HEK293 (cell line): Measurements from ENCODE around the gene CABCOCO1.

Experiments
- CTCF ChIA-PET: fragments of 350-600 bp; formaldehyde crosslinking; extraction: SDS; loops from one replicate; lab custom pipeline; 2021; ENCODE audit warnings: antibody characterized with exemption; lab: Yijun Ruan, JAX
- POLR2A ChIA-PET: fragments of 300-600 bp; formaldehyde crosslinking; extraction: SDS; loops from one replicate; lab custom pipeline; 2020; ENCODE audit warnings: antibody characterized with exemption, inconsistent platforms; lab: Yijun Ruan, JAX
- H3K27ac ChIP-seq: fragments of 200-500 bp; sonication (Bioruptor generic); 2 replicates; pipeline ENCODE4 v1.5.1; 2014; ENCODE audit warnings: low read depth, low read length, control low read depth, inconsistent platforms; ENCODE audit errors: extremely low read depth
- H3K36me3 ChIP-seq, 2 experiments: fragments of 200-500 bp in 1 of 2; sonication (Bioruptor generic) in 1 of 2; 1 replicate in 1 of 2; 2 replicates in 1 of 2; pipeline ENCODE4 v1.5.1; 2014 to 2017; ENCODE audit warnings: inconsistent platforms in 2 of 2, low read length in 2 of 2; ENCODE audit not compliant: control insufficient read depth in 2 of 2, insufficient read depth in 1 of 2
- H3K4me1 ChIP-seq: fragments of 200-500 bp; sonication (Bioruptor generic); 2 replicates; pipeline ENCODE4 v1.5.1; 2014; ENCODE audit warnings: mild to moderate bottlenecking, low read length, inconsistent platforms; ENCODE audit not compliant: control insufficient read depth, insufficient read depth
- H3K4me3 ChIP-seq: 2 replicates; pipeline ENCODE4 v1.5.1; 2011; ENCODE audit warnings: low read depth, mild to moderate bottlenecking, control low read depth, low read length, moderate library complexity
- H3K9me3 ChIP-seq: fragments of 200-500 bp; sonication (Bioruptor generic); 2 replicates; pipeline ENCODE4 v1.5.1; 2014; ENCODE audit warnings: low read depth, low read length, inconsistent platforms; ENCODE audit not compliant: control insufficient read depth, insufficient read depth
- ATF2 ChIP-seq: fragments of 450-650 bp; formaldehyde crosslinking; IDR thresholded peaks from 2 replicates; pipeline ENCODE4 v1.5.1; 2016; ENCODE audit warnings: missing biosample characterization, missing genetic modification characterization, low read depth
- EGR2 ChIP-seq: fragments of 450-650 bp; formaldehyde crosslinking; IDR thresholded peaks from 2 replicates; pipeline ENCODE4 v1.5.1; 2016; ENCODE audit warnings: low read depth, missing biosample characterization, missing genetic modification characterization
- GLIS2 ChIP-seq: fragments of 450-650 bp; formaldehyde crosslinking; IDR thresholded peaks from 2 replicates; pipeline ENCODE4 v1.5.1; 2016; ENCODE audit warnings: missing biosample characterization, missing genetic modification characterization
- IKZF3 ChIP-seq: fragments of 450-650 bp; IDR thresholded peaks from 2 replicates; pipeline ENCODE4 v1.5.0; 2018; ENCODE audit warnings: missing biosample characterization, mild to moderate bottlenecking, missing genetic modification characterization, moderate library complexity
- KLF10 ChIP-seq: fragments of 450-650 bp; IDR thresholded peaks from 2 replicates; pipeline ENCODE4 v1.5.1; 2018; ENCODE audit warnings: missing biosample characterization, mild to moderate bottlenecking, missing genetic modification characterization
- KLF7 ChIP-seq: fragments of 450-650 bp; formaldehyde crosslinking; IDR thresholded peaks from 2 replicates; pipeline ENCODE4 v1.5.1; 2016; ENCODE audit warnings: missing biosample characterization, missing genetic modification characterization, borderline replicate concordance
- MEIS1 ChIP-seq: sonication (generic); formaldehyde crosslinking; IDR thresholded peaks from 2 replicates; pipeline ENCODE4 v1.8.1; 2022; ENCODE audit warnings: missing genetic modification reagents, mild to moderate bottlenecking, borderline replicate concordance
- RBAK ChIP-seq: fragments of 450-650 bp; formaldehyde crosslinking; IDR thresholded peaks from 2 replicates; pipeline ENCODE4 v1.5.1; 2016; ENCODE audit warnings: missing biosample characterization, missing genetic modification characterization
- SCRT2 ChIP-seq: fragments of 450-650 bp; formaldehyde crosslinking; IDR thresholded peaks from 2 replicates; pipeline ENCODE4 v1.5.1; 2016; ENCODE audit warnings: missing biosample characterization, missing genetic modification characterization
- YY2 ChIP-seq: fragments of 450-650 bp; formaldehyde crosslinking; IDR thresholded peaks from 2 replicates; pipeline ENCODE4 v1.5.1; 2016; ENCODE audit warnings: missing biosample characterization, missing genetic modification characterization
- ZBTB17 ChIP-seq: fragments of 450-650 bp; formaldehyde crosslinking; IDR thresholded peaks from 2 replicates; pipeline ENCODE4 v1.5.1; 2016; ENCODE audit warnings: missing biosample characterization, missing genetic modification characterization
- ZBTB21 ChIP-seq: fragments of 450-650 bp; formaldehyde crosslinking; IDR thresholded peaks from 2 replicates; pipeline ENCODE4 v1.5.1; 2017; ENCODE audit warnings: missing biosample characterization, missing genetic modification characterization
- ZBTB8A ChIP-seq: fragments of 450-650 bp; formaldehyde crosslinking; IDR thresholded peaks from 2 replicates; pipeline ENCODE4 v1.5.1; 2016; ENCODE audit warnings: missing biosample characterization, missing genetic modification characterization
- ZEB2 ChIP-seq: fragments of 450-650 bp; formaldehyde crosslinking; IDR thresholded peaks from 2 replicates; pipeline ENCODE4 v1.5.1; 2016; ENCODE audit warnings: missing biosample characterization, missing genetic modification characterization
- ZFHX2 ChIP-seq: fragments of 450-650 bp; formaldehyde crosslinking; conservative IDR thresholded peaks from 2 replicates; pipeline ENCODE4 v1.5.1; 2016; ENCODE audit warnings: missing biosample characterization, missing genetic modification characterization
- ZFP3 ChIP-seq: fragments of 450-650 bp; formaldehyde crosslinking; IDR thresholded peaks from 2 replicates; pipeline ENCODE4 v1.5.1; 2016; ENCODE audit warnings: low read depth, missing biosample characterization, missing genetic modification characterization
- ZNF140 ChIP-seq: fragments of 450-650 bp; formaldehyde crosslinking; IDR thresholded peaks from 2 replicates; pipeline ENCODE4 v1.5.1; 2016; ENCODE audit warnings: missing biosample characterization, missing genetic modification characterization
- ZNF175 ChIP-seq: fragments of 450-650 bp; formaldehyde crosslinking; IDR thresholded peaks from 2 replicates; pipeline ENCODE4 v1.5.1; 2016; ENCODE audit warnings: missing biosample characterization, missing genetic modification characterization
- ZNF184 ChIP-seq: fragments of 450-650 bp; IDR thresholded peaks from 2 replicates; pipeline ENCODE4 v1.5.1; 2018; ENCODE audit warnings: missing biosample characterization, mild to moderate bottlenecking, missing genetic modification characterization
- ZNF19 ChIP-seq: fragments of 450-650 bp; formaldehyde crosslinking; IDR thresholded peaks from 2 replicates; pipeline ENCODE4; 2016; ENCODE audit warnings: missing biosample characterization, missing genetic modification characterization, low read depth
- ZNF23 ChIP-seq: fragments of 450-650 bp; formaldehyde crosslinking; IDR thresholded peaks from 2 replicates; pipeline ENCODE4 v1.5.1; 2016; ENCODE audit warnings: missing biosample characterization, missing genetic modification characterization, borderline replicate concordance
- ZNF239 ChIP-seq: fragments of 450-650 bp; formaldehyde crosslinking; IDR thresholded peaks from 2 replicates; pipeline ENCODE4 v1.5.1; 2016; ENCODE audit warnings: missing biosample characterization, missing genetic modification characterization
- ZNF274 ChIP-seq, 2 experiments: fragments of 200-500 bp in 1 of 2; fragments of 450-650 bp in 1 of 2; sonication (Bioruptor generic) in 1 of 2; formaldehyde crosslinking in 1 of 2; IDR thresholded peaks; 2 replicates each; pipeline versions ENCODE4 v1.5.1 to v1.6.1; 2014 to 2016; ENCODE audit warnings: borderline replicate concordance in 1 of 2, inconsistent platforms in 1 of 2, low read length in 1 of 2, missing biosample characterization in 1 of 2, missing genetic modification characterization in 1 of 2
- ZNF292 ChIP-seq: fragments of 450-650 bp; formaldehyde crosslinking; IDR thresholded peaks from 2 replicates; pipeline ENCODE4 v1.5.1; 2016; ENCODE audit warnings: low read depth, missing biosample characterization, missing genetic modification characterization, borderline replicate concordance
- ZNF350 ChIP-seq: fragments of 450-650 bp; formaldehyde crosslinking; IDR thresholded peaks from 2 replicates; pipeline ENCODE4 v1.5.0; 2017; ENCODE audit warnings: missing biosample characterization, mild to moderate bottlenecking, missing genetic modification characterization
- ZNF48 ChIP-seq: fragments of 450-650 bp; formaldehyde crosslinking; IDR thresholded peaks from 2 replicates; pipeline ENCODE4 v1.5.1; 2016; ENCODE audit warnings: missing biosample characterization, missing genetic modification characterization
- ZNF600 ChIP-seq: fragments of 450-650 bp; formaldehyde crosslinking; IDR thresholded peaks from 2 replicates; pipeline ENCODE4 v1.5.1; 2016; ENCODE audit warnings: missing biosample characterization, missing genetic modification characterization
- ZNF629 ChIP-seq: fragments of 450-650 bp; formaldehyde crosslinking; IDR thresholded peaks from 2 replicates; pipeline ENCODE4 v1.5.1; 2017; ENCODE audit warnings: missing biosample characterization, missing genetic modification characterization
- ZNF692 ChIP-seq: fragments of 450-650 bp; formaldehyde crosslinking; IDR thresholded peaks from 2 replicates; pipeline ENCODE4 v1.5.1; 2016; ENCODE audit warnings: missing biosample characterization, missing genetic modification characterization
- ZNF707 ChIP-seq: fragments of 450-650 bp; formaldehyde crosslinking; IDR thresholded peaks from 2 replicates; pipeline ENCODE4 v1.5.1; 2016; ENCODE audit warnings: missing biosample characterization, missing genetic modification characterization
- ZNF747 ChIP-seq: fragments of 450-650 bp; formaldehyde crosslinking; IDR thresholded peaks from 2 replicates; pipeline ENCODE4 v1.5.1; 2016; ENCODE audit warnings: missing biosample characterization, missing genetic modification characterization
- ZNF768 ChIP-seq: fragments of 450-650 bp; formaldehyde crosslinking; IDR thresholded peaks from 2 replicates; pipeline ENCODE4 v1.5.1; 2018; ENCODE audit warnings: missing biosample characterization, mild to moderate bottlenecking, missing genetic modification characterization
- ZSCAN23 ChIP-seq: fragments of 450-650 bp; formaldehyde crosslinking; IDR thresholded peaks from 2 replicates; pipeline ENCODE4 v1.5.1; 2016; ENCODE audit warnings: missing biosample characterization, missing genetic modification characterization

Gene CABCOCO1

GRCh38 chr10:61673360-61673759, 10.6 kb downstream of the CABCOCO1 start:
- Histone ChIP-seq H3K36me3 (no peaks in the 10 kb centered on the region), H3K4me1 (peaks cover 10% of the 10 kb centered on the region; the same call in 1 of the 2 replicates), H3K9me3 (no peaks in the 10 kb centered on the region), H3K4me3 (no peak overlapping the region), H3K27ac (no peak overlapping the region)
- TF ChIP-seq KLF10 (tag by site-specific recombination), result no peak
- TF ChIP-seq ZNF707 (tag by site-specific recombination), result no peak
- TF ChIP-seq ZNF19 (tag by site-specific recombination), result no peak
- peak; percentile 40; the same call in 1 of the 2 replicates for TF ChIP-seq ZBTB21 (tag by site-specific recombination)
- no peak for TF ChIP-seq ZNF175 (tag by site-specific recombination)
- TF ChIP-seq YY2, result no peak
- no peak for TF ChIP-seq ZNF140
- TF ChIP-seq ZNF692 (tag by site-specific recombination), result no peak
- TF ChIP-seq SCRT2 (tag by site-specific recombination), result no peak
- no peak for TF ChIP-seq EGR2 (tag by site-specific recombination)
- no peak for TF ChIP-seq ZSCAN23 (tag by site-specific recombination)
- peak; percentile 23; the same call in 1 of the 2 replicates for TF ChIP-seq ZNF600 (tag by site-specific recombination)
- TF ChIP-seq ZNF48, result no peak
- no peak for TF ChIP-seq ZBTB17 (tag by site-specific recombination)
- TF ChIP-seq KLF7 (tag by site-specific recombination), result no peak
- TF ChIP-seq ZNF629 (tag by site-specific recombination), result peak; percentile 63
- TF ChIP-seq ATF2 (tag by site-specific recombination), result peak; percentile 78
- no peak for TF ChIP-seq ZNF747
- TF ChIP-seq GLIS2 (tag by site-specific recombination), result no peak
- CTCF ChIA-PET, result no interaction called here
- POLR2A ChIA-PET, result no interaction called here

- no peak overlapping the region for H3K4me3 ChIP-seq
- ChIA-PET POLR2A (no interaction called here), CTCF (no interaction called here)
- TF ChIP-seq ZNF184 (tag by site-specific recombination) (no peak), ZNF23 (tag by site-specific recombination) (no peak), ZBTB8A (tag by site-specific recombination) (no peak), RBAK (tag by site-specific recombination) (no peak)
- H3K27ac ChIP-seq, result no peak overlapping the region
- no peaks in the 10 kb centered on the region for H3K36me3 ChIP-seq
- H3K9me3 ChIP-seq, result no peaks in the 10 kb centered on the region
- H3K4me1 ChIP-seq, result no peaks in the 10 kb centered on the region
Observed at GRCh38 chr10:61682323-61682722, 19.6 kb downstream of the CABCOCO1 start.

- Histone ChIP-seq H3K36me3 (no peaks in the 10 kb centered on the region), H3K9me3 (no peaks in the 10 kb centered on the region), H3K27ac (no peak overlapping the region), H3K4me3 (no peak overlapping the region), H3K4me1 (no peaks in the 10 kb centered on the region)
- TF ChIP-seq ZFP3 (tag by site-specific recombination) (no peak), ZNF239 (tag by site-specific recombination) (no peak), ZEB2 (tag by site-specific recombination) (no peak), ZFHX2 (tag by site-specific recombination) (no peak), ZNF274 (IDR thresholded peaks at IDR 0.05; ENCODE audit: low read length) (no peak), ZNF274 (tag by site-specific recombination; IDR thresholded peaks at IDR 0.05; ENCODE audit: borderline replicate concordance) (no peak), MEIS1 (no peak), ZNF350 (no peak), IKZF3 (no peak), ZNF292 (no peak), ZNF768 (tag by site-specific recombination) (no peak)
- CTCF ChIA-PET, result interaction anchor here (0.8 to 1.3 kb wide), 2 partner anchors 49 to 50 kb away, joined by 3 to 4 read pairs; no protein-coding TSS in a partner anchor
- POLR2A ChIA-PET, result no interaction called here
Observed at GRCh38 chr10:61683319-61683718, 20.6 kb downstream of the CABCOCO1 start.
